IPS DF 19.7 (cell line): ENCODE data around the gene HSFY1.
"Not testable (repeated sequence)": the region's sequence is repeated elsewhere in the genome, so short reads cannot be mapped to it uniquely, and the experiment has no call there.

Experiments
- DNase-seq: peaks from one replicate; pipeline ENCODE4 v3.0.0-alpha.2; 2013; ENCODE audit warnings: low read depth, low spot score

The HSFY1 gene, protein sequence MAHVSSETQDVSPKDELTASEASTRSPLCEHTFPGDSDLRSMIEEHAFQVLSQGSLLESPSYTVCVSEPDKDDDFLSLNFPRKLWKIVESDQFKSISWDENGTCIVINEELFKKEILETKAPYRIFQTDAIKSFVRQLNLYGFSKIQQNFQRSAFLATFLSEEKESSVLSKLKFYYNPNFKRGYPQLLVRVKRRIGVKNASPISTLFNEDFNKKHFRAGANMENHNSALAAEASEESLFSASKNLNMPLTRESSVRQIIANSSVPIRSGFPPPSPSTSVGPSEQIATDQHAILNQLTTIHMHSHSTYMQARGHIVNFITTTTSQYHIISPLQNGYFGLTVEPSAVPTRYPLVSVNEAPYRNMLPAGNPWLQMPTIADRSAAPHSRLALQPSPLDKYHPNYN

DNA sequence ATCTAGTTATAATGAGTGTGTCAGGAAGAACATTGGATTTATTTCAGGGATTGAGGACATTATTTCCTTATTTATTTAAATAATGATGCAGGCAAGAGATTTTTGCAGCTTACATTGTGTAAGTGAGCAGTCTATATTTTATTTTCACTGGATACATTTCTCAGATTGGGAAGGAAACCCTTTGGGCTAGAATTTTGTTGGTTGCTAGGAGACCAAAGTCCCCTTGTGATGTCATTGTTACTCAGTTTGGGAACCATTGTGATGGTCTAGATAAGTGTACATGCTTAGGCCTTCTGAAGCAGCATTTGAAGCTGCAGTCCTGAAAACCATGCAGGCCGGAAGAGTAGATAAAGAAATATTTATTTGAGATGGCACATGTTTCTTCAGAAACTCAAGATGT lies at the start of gene HSFY1:
HSFY1 (plus strand) TSS at position 301 of the 400 bp plus-strand sequence; CDS start at position 369, 68 bp downstream.
- DNase-seq = not testable (repeated sequence)

DNA sequence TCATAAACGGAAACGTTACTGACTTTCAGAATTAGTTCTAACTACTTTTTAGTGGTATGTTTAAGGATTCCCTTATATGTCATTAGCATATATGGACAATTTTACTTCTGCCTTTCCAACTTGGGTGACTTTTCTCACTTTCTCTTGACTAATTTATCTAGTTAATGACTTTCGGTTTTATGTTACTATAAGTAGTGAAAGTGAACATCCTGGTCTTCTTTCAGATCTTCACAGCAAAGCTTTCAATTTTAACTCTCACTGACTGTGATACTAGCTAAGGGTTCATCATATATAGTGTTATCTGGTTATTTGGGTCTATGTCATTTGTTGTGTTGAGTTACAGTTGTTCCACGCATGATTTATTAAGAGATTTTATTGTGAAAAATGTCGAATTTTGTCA lies 42.3 kb upstream of the HSFY1 start:
- DNase-seq = not testable (repeated sequence)

GRCh38 chrY:18530995-18531655 lies 15.4 kb upstream of the HSFY1 start:
- not testable (repeated sequence) for DNase-seq

DNA sequence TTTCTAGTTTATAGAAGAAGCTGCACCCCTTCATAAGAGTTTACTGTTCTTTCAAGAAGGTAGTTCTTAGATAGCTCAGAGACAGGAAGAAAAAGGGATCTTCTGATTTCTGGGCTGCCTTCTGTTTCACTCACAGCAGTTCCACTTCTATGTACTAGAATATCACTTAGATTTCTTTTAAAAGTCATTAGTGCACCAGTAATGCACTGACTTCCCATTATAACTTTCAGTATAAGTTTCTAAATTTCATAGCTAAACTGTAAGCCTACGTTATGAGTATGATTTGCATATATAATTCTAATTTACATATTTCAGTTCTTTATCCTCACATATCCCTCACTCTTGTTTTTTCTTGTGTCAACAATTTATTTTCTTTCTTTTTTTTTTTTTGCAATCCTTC lies 7.6 kb upstream of the HSFY1 start:
- not testable (repeated sequence) for DNase-seq

GRCh38 chrY:18553132-18553531 lies 6.6 kb downstream of the HSFY1 start:
- not testable (repeated sequence) for DNase-seq

DNA sequence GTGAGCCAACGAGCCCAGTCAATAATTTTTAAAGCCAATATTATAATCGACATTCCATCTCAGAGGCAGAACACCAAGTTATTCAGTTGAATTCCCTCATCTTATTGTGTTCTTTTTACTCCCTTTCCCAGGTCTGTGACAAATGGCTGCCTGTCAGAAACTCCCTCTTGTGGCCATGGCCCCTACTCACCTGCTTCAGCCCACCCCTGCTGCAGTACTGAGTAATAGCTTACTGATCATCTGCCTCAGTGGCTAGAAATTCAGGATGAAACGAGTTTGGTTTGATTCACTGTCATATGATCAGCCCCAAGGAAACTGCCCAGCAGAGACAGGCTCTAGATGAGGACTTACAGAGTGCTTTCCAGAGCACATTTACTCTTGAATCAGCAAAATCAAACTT lies 19.4 kb downstream of the HSFY1 start:
- not testable (repeated sequence) for DNase-seq
